GM18526 (cell line): ENCODE data around the gene HIRIP3.
A peak's percentile ranks its signal among the peaks of the same experiment; 100 is the strongest.

Experiments used
- POLR2A ChIP-seq: IDR thresholded peaks from 3 replicates; pipeline ENCODE4 v1.6.1; 2011; ENCODE audit not compliant: insufficient read length; ENCODE audit errors: extremely low read depth

The HIRIP3 gene

DNA sequence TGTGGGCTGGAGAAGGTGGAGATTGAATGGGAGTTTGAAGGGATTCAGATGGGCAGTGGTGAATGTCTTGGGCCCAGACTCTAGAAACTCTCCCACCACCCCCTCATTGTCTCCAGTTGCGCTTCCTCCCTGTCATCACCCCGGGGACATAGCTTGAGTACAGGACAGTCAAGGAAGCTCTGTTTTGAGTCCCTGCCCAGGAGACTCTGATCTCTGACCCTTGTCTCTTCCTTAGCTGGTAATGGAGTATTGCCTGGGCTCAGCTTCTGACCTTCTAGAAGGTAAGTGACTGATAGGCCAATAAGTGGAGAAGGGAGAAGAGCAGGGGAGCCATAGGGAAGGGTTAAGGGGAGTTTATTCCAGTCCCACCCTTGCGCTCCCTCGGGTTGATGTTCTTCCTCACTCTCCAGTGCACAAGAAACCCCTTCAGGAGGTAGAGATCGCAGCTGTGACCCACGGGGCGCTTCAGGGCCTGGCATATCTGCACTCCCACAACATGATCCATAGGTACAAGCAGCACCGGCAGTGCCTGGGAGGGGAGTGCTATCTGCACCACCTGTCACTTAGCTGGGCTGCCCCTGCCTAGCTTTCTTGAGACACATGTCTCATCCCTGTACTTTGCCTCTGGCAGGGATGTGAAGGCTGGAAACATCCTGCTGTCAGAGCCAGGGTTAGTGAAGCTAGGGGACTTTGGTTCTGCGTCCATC is 16.7 kb downstream of the HIRIP3 start:
- TF ChIP-seq POLR2A = no peak

DNA sequence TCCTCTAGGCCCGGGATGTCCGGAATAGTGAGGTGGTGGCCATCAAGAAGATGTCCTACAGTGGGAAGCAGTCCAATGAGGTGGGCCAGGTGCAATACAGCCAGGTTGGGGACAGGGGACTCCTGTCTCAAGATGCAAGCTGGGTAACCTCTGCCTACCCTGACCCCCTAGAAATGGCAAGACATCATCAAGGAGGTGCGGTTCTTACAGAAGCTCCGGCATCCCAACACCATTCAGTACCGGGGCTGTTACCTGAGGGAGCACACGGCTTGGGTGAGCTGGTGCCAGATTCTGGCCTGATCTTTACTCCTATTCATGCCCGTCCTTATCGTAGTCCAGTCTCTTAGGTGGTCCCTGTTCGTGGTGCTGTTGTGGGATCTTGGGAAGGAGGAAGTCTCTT is 17.3 kb downstream of the HIRIP3 start:
- TF ChIP-seq POLR2A = no peak

GRCh38 chr16:29977063-29977825 is 18.2 kb downstream of the HIRIP3 start:
- no peak for TF ChIP-seq POLR2A

DNA sequence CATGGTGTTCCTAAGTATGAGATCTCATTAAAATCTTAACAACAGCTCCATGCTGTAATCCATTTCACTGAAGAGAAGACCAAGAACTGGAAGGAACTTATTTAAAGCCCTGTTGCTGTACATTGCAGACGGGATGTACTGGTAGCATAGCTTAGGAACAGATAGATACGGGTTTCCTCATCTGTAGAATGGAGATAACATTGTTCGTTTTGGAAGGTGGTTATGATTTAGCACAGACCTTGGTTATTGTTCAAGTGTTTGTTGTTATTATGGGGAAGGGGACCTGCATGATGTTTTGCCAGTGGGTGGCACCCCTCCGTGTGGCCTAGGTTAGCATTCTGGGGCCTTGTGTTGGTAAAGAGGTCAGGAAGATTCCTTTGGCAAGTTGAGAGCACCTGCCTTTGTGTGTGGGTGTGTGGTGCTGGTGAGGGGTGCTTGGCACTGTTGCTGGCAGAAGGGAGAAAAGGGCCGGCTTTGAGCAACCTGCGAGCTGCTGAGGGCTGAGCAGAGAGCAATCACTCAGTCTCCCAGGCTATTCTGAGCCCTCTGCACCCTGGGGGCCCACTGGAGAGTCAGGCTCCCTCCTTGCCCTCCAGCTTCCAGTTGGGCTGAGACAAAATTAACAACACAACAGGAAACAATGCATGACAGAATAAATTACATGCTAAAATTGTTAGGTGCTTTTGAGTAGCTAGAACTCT is 19.5 kb downstream of the HIRIP3 start:
- no peak for TF ChIP-seq POLR2A

DNA sequence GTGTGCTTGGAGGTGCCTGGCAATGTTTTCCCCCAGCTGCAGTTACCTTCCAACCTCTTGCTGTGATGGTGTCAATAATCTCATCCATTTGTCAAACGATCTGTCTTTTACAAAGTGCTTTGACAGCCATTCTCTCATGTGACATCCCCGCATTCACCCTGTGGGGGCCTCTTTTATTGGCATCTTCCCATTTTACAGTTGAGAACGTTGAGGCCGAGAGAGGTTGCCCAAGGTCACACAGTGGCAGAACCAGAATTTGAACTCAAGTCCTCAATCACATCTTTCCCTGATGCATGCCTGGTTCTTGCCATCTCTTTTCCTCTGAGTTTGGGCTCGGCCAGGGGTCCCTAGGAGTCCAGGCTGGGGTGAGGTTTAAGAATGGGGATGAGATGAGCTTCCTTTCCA is 20.3 kb downstream of the HIRIP3 start:
- TF ChIP-seq POLR2A = no peak

- no peak for TF ChIP-seq POLR2A
Observed at GRCh38 chr16:29974291-29975133, 20.9 kb downstream of the HIRIP3 start.

DNA sequence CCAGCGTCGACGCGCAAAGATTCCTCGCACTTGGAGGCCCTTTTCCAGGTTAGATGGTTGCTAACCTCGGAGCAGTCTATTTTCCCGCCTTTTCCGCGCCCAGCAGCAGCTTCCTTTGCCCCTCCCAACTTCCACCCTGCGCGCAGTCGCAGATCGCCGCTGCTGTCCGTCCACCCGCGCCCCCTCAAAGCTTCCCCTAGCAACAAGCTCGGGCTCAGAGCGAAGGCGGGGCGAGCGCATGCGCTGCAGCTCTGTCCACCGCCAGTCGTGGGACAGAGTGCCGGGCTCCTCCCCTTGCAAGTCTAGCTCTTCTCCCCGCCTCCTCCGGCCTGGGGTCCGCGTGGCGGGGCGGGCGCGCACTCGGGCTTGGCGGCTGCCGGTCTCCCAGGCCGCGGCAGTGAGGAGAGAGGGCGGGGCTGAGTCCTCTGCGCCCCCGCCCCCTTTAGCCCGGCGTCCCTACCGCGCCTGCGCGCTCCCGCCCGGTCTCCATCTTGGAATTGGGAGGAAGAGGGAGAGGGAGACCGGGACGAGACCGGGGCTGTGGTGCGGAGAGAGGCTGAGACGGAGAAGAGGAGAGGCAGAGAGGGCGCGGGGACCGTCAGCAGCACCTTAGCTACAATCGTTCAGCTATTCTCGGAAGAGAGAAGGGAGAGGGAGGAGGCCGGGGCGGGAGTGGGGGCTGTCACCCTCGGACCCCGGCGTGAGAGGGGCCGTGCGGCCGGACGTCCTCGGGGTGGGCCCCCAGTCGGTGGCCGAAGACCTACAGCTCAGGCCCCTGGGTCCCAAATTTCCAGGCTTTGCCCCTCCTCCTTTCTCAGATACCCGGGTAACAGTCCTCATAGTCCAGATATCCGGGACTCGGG is 21.8 kb downstream of the HIRIP3 start, which contains the start of gene TAOK2:
Gene TAOK2 (plus strand): TSS at position 485 of the 863 bp plus-strand sequence. CDS start 3,905 bp downstream, outside the sequence.
- peak; percentile 91 for TF ChIP-seq POLR2A

DNA sequence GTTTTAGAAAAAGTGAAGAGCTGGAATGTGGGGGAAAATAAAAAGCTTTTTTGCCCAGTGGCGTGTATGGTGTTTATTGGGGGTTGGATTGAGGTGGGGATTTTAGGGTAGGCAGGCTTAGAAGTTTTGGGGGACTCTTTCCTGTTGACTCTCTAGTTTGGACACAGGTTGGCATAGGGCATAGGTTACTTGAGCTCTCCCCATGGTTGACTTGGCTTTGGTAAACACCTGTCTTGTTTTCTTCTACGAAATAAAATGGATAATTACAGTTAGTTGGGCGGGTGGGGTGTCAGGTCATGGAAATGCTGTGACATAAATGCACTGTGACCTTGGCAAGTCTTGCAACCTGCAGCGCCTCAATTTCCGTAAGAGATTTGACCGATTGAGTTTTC is 22.4 kb downstream of the HIRIP3 start:
- no peak for TF ChIP-seq POLR2A

- no peak for TF ChIP-seq POLR2A
Observed at GRCh38 chr16:29972500-29972899, 22.9 kb downstream of the HIRIP3 start.

DNA sequence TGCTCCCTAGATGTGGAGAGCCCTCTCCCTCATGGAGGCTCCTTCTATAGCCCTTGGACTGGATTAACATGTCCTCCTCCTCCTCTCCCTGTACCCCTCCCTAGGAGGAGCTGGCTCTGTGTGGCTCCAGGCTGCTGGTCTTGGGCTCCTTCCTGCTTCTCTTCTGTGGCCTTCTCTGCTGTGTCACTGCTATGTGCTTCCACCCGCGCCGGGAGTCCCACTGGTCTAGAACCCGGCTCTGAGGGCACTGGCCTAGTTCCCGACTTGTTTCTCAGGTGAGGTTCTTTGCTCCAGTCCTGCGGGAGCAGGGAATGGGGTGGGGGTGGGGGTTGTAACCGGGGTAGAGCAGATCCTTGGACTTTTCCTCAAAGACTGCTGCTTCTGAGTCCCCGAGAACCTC is 24.1 kb downstream of the HIRIP3 start:
- TF ChIP-seq POLR2A = no peak

DNA sequence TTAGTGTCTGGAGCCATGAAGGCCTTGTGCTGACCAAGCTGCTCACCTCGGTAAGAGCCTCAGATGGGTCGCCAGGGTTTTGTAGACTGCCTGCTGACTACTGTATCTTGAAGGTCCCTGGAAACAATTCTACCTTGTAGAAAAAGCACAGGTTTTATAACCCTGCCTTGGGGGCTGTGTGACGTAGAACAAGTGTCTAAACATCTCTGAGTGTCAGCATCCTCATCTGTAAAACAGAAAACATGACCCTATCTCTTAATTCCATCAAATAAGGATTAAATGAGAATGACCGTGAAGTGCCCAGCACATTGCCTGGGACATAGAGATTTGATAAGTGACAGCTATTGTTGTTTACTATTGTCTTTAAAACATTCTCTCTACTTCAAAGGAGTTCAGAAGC is 27.2 kb downstream of the HIRIP3 start:
- no peak for TF ChIP-seq POLR2A

GRCh38 chr16:29963021-29963743 is 32.2 kb downstream of the HIRIP3 start:
- TF ChIP-seq POLR2A = no peak

- TF ChIP-seq POLR2A = no peak
Observed at GRCh38 chr16:29962344-29962994, 32.9 kb downstream of the HIRIP3 start.
